COLO829 (cell line): Measurements from ENCODE around the gene PROSER3.
"Not testable (repeated sequence)": the region's sequence is repeated elsewhere in the genome, so short reads cannot be mapped to it uniquely, and the experiment has no call there.

Experiments used
- DNase-seq: peaks from one replicate; pipeline ENCODE4 v3.0.0; 2012; ENCODE audit warnings: low spot score

PROSER3 gene

DNA sequence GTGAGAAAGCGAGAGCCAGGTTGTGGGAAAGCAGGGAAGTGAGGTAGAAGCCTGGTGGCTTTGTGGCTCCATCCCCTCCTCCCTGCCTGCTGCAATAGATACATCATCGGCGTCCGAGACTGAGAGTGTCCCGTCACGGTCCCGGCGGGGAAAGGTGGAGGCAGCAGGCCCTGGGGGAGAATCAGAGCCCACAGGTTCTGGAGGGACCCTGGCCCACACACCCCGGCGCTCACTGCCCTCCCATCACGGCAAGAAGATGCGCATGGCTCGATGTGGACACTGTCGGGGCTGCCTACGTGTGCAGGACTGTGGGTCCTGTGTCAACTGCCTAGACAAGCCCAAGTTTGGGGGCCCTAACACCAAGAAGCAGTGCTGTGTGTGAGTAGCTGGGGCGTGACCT is 35.1 kb upstream of the PROSER3 start:
- DNase-seq = no peak

DNA sequence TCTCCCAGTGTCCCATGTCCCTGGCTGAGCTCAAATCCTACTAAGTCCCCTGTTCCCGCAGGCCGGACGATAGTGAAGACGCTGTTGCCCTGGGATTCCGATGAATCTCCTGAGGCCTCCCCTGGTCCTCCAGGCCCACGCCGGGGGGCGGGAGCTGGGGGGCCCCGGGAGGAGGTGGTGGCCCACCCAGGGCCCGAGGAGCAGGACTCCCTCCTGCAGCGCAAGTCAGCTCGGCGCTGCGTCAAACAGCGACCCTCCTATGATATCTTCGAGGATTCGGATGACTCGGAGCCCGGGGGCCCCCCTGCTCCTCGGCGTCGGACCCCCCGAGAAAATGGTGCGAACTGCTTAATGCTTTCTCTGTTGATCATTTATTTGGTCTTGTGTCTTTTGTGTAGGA is 34.3 kb upstream of the PROSER3 start:
- DNase-seq = no peak

DNA sequence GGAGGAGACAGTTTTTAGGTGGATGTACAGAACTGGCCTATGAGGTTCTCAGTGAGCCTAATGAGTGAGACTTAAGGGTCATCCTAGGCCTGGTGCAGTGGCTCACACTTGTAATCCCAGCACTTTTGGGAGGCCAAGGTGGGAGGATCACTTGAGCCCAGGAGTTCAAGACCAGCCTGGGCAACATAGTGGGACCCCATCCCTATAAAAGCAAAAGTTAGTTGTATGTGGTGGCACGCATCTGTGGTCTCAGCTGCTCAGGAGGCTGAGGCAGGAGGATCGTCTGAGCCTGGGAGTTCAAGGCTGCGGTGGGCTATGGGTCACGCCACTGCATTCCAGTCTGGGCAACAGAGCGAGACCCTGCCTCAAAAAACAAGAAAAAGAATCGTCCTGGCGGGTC is 33.8 kb upstream of the PROSER3 start:
- not testable (repeated sequence) for DNase-seq

DNA sequence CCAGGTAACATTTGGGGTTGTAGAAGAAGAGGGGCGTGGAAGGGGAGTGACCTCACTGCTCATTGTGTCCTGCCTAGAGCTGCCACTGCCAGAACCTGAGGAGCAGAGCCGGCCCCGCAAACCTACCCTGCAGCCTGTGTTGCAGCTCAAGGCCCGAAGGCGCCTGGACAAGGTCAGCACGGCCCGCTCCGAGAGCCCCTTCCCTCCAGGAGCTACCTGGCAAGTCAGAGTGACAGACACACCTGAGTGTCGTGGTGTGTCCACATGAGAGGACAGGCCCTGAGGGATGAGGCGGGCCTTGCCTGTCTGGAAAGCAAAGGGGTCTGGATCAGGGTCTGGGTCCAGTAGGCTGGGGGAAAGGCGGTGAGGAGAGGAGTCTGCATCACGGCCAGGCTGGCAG is 33.4 kb upstream of the PROSER3 start:
- DNase-seq = no peak

DNA sequence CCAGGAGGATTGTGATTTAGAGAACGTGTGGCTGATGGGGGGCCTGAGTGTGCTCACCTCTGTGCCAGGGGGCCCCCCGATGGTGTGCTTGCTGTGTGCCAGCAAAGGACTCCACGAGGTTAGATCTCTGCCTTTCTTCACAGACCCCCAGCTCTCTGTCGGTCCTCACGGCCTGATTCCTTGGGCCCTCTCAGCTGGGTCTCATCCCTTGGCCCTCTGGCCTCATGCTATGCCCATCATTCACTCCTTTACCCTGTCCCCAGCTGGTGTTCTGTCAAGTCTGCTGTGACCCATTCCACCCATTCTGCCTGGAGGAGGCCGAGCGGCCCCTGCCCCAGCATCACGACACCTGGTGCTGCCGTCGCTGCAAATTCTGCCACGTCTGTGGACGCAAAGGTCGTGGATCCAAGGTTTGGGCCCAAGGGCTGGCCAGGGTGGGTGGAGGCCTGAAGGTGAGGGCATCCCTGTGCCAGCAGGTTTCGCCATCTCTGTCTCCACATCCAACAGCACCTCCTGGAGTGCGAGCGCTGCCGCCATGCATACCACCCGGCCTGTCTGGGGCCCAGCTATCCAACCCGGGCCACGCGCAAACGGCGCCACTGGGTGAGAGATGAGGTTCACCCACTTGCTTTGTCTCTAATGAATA is 32.6 kb upstream of the PROSER3 start:
- no peak for DNase-seq

DNA sequence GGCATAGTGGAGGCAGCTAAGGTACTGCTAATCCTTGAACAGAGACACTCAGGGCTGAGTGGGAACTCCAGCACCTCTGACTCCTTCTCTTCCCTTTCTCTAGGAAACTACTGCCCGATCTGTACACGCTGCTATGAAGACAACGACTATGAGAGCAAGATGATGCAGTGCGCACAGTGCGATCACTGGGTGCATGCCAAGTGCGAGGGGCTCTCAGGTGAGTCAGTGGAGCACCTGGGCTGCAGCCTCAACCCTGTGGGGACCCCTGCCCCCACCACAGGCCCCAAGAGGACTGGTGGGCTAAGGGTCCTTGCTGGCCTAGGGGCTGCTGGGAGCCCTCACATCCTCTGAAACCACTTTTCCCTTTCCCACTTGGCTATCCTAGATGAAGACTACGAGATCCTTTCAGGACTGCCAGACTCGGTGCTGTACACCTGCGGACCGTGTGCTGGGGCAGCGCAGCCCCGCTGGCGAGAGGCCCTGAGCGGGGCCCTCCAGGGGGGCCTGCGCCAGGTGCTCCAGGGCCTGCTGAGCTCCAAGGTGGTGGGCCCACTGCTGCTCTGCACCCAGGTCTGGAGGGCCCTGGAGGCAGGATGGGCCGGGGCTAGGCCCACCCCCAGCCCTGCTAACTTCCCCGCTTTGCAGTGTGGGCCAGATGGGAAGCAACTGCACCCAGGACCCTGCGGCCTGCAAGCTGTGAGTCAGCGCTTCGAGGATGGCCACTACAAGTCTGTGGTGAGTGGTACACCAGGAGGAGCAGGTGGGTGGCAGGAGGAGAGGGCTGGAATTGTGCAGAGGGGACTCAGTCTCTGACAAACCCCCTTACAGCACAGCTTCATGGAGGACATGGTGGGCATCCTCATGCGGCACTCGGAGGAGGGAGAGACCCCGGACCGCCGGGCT is 30.7 kb upstream of the PROSER3 start:
- no peak for DNase-seq

DNA sequence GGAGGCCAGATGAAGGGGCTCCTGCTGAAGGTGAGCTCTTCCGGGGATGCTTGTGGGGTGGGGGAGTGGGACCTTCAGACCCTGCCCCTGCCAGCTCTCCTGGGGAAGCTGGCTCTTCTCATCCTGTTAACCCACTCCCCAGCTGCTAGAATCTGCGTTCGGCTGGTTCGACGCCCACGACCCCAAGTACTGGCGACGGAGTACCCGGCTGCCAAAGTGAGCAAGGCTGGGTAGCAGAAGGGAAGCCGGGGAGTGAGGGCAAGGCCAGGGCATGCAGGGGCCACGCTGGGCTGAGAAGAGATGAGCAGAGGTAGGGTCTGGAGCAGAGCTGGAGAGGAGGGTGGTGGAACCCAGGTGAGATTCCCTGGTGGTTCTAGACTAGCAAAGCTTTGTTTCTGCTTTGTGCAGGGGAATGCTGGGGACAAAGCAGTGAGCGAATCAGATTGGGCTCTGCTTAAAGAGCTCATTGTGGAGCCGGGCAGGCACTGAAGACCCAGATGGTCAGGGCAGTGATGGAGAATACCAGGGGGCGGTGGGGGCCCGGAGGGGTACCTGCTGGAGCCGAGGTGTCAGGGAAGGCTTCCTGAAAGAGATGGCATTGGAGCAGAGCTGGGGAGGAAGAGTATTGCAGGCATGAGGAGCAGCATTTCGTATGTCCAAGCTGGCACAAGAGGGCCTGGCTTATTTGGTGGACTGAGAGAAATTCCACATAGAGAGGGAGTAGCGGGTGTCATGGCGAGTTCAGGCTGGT is 29.8 kb upstream of the PROSER3 start:
- no peak for DNase-seq

DNA sequence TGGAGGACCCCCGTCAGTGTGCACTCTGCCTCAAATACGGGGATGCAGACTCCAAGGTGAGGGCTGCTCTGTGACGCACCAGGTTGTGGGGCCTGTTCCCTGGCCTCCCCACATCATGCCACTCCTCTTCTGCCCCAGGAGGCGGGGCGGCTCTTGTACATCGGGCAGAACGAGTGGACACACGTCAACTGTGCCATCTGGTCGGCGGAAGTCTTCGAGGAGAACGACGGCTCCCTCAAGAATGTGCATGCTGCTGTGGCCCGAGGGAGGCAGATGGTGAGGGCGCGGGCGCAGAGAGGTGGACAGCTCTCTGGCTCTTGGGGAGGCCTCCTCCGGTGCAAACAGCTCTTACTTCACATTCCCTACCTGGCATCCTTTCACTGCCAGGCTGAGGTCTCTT is 29.0 kb upstream of the PROSER3 start:
- DNase-seq = no peak

DNA sequence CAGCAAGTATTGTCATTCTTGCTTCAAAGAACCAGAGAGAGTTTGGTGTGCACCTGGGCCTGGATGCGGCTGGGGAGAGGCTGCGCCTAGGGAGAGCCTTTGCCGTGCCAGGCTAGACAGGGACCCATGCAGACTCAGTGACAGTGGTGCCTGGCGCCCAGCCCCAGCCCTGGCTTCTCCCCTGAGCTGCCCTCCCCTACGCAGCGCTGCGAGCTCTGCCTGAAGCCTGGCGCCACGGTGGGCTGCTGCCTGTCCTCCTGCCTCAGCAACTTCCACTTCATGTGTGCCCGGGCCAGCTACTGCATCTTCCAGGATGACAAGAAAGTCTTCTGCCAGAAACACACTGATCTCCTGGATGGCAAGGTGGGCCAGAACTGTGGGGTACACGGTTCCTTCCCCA is 28.2 kb upstream of the PROSER3 start:
- no peak for DNase-seq

DNA sequence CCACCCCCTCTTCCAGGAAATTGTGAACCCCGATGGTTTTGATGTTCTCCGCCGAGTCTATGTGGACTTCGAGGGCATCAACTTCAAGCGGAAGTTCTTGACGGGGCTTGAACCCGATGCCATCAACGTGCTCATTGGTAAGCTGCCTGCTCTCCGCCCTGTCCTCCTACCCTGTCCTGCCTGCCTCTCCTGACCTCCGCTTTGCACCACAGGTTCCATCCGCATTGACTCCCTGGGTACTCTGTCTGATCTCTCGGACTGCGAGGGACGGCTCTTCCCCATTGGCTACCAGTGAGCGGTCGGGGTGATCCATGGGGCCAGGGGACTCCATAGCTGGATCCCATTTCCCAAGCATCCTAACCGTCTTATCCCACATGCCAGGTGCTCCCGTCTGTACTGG is 27.6 kb upstream of the PROSER3 start:
- no peak for DNase-seq

DNA sequence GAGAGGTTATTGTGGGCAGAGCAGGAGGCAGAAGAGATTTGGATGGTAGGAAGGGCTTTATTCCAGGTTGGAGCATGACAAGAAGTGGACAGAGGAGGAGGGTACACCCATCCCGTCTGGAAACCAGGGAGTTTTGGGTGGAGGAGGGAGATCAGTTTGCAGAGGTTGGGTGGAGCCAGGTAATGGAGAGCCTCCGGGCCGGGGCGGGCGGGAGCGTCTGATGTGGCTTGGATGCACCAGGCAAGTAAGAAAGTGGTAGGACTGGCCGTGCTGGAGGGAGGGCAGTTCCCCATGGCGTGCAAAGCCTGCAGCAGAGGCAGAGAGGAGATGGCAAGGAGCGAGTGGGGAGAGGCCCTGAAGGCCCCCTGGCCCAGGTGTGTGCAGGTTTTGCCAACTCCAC is 26.6 kb upstream of the PROSER3 start:
- no peak for DNase-seq

DNA sequence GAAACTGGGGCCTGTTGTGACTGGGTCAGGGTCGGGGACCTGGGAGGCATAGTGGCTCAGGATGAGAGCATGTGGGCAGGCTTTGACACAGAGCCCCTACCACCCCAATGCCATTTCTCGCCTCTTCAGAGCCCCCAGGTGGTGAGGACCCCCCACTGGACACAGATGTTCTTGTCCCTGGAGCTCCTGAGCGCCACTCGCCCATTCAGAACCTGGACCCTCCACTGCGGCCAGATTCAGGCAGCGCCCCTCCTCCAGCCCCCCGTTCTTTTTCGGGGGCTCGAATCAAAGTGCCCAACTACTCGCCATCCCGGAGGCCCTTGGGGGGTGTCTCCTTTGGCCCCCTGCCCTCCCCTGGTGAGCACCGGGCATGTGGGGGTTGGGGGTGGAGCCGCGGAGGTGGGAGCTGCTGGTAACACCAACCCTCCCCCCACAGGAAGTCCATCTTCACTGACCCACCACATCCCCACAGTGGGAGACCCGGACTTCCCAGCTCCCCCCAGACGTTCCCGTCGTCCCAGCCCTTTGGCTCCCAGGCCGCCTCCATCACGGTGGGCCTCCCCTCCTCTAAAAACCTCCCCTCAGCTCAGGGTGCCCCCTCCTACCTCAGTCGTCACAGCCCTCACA is 26.1 kb upstream of the PROSER3 start:
- DNase-seq = no peak

DNA sequence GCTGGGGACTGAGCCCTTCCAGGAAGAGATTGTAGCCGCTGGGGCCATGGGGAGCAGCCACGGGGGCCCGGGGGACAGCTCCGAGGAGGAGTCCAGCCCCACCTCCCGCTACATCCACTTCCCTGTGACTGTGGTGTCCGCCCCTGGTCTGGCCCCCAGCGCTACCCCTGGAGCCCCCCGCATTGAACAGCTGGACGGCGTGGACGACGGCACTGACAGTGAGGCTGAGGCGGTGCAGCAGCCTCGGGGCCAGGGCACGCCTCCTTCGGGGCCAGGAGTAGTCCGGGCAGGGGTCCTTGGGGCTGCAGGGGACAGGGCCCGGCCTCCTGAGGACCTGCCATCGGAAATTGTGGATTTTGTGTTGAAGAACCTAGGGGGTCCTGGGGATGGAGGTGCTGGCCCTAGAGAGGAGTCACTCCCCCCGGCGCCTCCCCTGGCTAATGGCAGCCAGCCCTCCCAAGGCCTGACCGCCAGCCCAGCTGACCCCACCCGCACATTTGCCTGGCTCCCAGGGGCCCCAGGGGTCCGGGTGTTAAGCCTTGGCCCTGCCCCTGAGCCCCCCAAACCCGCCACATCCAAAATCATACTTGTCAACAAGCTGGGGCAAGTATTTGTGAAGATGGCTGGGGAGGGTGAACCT is 25.3 kb upstream of the PROSER3 start:
- DNase-seq = no peak

DNA sequence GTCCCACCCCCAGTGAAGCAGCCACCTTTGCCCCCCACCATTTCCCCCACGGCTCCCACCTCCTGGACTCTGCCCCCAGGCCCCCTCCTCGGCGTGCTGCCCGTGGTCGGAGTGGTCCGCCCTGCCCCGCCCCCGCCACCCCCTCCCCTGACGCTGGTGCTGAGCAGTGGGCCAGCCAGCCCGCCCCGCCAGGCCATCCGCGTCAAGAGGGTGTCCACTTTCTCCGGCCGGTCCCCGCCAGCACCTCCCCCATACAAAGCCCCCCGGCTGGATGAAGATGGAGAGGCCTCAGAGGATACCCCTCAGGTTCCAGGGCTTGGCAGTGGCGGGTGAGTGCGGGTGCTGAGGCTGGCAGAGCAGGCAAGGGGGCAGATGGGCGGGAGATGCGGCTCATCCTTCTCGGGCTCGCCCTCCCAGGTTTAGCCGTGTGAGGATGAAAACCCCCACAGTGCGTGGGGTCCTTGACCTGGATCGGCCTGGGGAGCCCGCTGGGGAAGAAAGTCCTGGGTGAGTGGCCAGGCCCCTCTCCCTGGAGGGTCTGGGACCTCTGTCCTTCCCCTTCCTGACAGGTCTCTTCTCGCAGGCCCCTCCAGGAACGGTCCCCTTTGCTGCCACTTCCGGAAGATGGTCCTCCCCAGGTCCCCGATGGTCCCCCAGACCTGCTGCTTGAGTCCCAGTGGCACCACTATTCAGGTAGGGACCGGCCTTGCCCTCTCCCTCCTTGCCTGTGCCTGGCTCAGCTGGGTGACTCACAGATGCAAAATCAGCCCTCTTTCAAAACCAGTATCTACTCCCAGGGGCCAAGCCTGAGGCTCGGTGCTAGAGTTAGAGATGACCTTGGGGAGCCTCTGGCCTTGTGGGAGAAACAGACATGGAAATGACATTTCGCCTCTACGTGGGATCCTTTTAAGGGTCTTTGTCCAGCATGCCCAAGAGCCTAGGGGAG is 24.5 kb upstream of the PROSER3 start:
- DNase-seq = no peak

DNA sequence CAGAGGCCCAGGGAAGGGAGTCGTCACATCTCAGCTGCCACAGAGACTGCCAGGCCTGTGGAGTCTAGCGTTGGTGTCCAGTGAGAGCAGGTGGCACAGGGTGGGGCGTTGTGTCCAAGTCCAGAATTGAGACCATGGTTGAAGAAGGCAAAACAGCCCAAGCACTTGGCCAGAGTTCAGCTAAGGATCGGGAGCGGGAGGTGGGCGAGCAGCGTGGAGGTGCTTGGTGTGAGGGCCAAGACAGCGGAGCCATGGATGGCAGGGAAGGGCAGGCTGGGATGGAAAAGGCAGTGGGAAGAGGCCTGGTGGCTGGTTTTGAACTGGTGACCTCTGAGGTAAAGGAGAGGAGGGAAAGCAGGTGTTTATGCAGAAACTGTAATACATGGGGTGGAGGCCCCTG is 23.7 kb upstream of the PROSER3 start:
- DNase-seq = no peak

DNA sequence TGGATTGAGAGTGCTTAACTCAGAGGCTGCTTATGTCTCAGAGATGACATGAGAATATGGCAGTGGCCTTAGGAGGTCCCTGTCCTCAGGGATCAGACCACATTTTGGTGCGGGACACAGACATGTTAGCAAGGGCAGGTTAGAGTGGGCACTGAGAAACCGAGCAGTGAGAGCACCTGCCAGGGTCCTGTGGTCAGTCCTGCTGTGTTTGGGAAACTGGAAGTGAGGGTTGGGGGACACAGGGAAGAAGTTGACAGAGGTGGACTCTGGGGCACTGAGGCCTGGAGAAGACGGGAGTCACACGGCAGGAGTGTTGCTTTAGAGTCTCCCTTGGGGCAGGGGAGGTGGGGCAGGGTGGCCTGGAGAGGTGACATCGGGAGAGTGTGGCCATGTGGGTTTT is 23.1 kb upstream of the PROSER3 start:
- DNase-seq = no peak

DNA sequence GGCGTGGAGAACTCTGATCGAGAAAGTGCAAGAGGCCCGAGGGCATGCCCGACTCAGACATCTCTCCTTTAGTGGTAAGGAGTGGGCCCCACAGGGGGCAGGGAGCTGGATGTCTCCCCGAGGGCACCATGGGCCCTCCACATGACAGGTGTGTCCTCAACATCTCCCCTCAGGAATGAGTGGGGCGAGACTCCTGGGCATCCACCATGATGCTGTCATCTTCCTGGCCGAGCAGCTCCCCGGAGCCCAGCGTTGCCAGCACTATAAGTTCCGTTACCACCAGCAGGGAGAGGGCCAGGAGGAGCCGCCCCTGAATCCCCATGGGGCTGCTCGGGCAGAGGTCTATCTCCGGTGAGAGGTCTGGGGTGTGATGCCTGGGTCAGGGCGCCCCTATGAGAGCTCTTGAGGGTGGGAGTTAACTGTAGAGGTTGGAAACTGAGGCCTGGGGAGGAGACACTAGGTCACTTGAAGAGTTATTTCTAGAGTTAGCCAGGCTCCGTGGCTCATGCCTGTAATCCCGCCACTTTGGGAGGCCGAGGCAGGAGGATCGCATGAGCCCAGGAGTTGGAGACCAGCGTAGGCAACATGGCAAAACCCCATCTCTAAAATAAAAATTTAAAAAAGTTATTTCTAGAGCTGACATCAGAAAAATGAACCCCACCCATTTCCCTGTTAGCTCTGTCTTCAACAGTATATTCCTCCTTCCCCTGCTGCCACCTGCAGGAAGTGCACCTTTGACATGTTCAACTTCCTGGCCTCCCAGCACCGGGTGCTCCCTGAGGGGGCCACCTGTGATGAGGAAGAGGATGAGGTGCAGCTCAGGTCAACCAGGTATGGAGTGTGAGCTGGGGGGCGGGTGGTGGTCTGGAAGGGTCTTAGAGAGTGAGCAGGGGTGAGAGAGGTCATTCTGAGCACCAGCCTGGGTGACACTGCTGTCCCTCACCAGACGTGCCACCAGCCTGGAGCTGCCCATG is 20.8 kb upstream of the PROSER3 start:
- no peak for DNase-seq

DNA sequence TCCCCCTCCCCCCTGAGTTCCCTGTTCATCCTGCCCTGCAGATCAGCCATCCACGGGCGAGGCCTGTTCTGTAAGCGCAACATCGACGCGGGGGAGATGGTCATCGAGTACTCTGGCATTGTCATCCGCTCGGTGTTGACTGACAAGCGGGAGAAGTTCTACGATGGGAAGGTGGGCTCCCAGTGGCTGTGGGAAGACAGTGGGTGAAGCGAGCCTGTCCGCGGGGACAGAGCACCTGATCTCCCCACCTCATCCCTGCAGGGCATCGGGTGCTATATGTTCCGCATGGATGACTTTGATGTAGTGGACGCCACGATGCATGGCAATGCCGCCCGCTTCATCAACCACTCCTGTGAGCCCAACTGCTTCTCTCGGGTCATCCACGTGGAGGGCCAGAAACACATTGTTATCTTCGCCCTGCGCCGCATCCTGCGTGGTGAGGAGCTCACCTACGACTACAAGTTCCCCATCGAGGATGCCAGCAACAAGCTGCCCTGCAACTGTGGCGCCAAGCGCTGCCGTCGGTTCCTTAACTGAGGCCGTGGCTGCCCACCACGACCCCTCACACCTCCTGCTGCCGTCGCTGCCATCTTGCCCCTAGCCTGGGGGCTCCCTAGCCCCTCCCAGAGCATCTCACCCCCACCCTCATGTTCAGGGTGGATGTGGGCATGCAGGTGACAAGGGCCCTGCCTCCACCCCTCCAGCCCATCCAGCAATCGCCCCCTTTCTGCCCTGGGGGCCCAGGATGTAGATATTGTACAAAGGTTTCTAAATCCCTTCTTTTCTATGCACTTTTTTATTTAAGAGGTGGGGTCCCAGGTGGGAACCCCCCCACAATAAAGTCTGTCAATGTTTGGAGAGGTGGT is 19.7 kb upstream of the PROSER3 start:
- no peak for DNase-seq

DNA sequence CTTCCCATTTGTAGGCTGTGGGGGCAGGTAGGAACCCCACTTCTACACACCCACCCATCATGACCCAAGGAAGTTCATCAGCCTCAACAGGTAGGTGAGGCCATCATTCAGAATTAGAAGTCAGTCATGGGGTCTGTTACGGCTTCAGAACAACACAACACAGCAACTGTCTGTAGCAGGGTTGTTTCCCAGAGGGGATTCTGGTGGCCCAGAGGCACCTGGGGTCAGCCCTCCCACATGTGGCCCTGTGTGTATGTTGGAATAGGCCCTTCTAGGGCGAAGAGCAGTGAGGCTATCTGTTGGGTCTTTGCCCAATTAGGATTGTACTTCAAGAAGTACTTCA is 19.1 kb upstream of the PROSER3 start:
- no peak for DNase-seq
